ENCODE data around the gene NREP. TPM values are rescaled to one million over a fixed set of nuclear protein-coding genes. Genes with fewer than 3 reads are reported as not detected.

Gene NREP
- total RNA-seq: 536 TPM

GRCh38 chr5:111756581-111757354 lies at the start of gene NREP:
Gene NREP (minus strand): TSS chr5:111757194. CDS start chr5:111755772, 1,422 bp downstream.
- peak in 1 of 2 donors; percentile 21 for DNase-seq (ENCODE audit: low spot score in 2 of 2)
- no peak for FAIRE-seq

- DNase-seq (ENCODE audit: low spot score in 2 of 2) (no peak), FAIRE-seq (no peak)
Observed at GRCh38 chr5:111806753-111807152, 49.8 kb upstream of the NREP start.

GRCh38 chr5:111806156-111806555 lies 49.2 kb upstream of the NREP start:
- no peak for FAIRE-seq

GRCh38 chr5:111805071-111805470 lies 48.1 kb upstream of the NREP start:
- DNase-seq (ENCODE audit: low spot score in 2 of 2) (no peak), FAIRE-seq (no peak)

More at GRCh38 chr5:111806156-111806555, 49.2 kb upstream of the NREP start:
- no peak for DNase-seq (ENCODE audit: low spot score in 2 of 2)

GRCh38 chr5:111800351-111800750 lies 43.4 kb upstream of the NREP start:
- FAIRE-seq (no peak), DNase-seq (ENCODE audit: low spot score in 2 of 2) (no peak)

- FAIRE-seq (no peak), DNase-seq (ENCODE audit: low spot score in 2 of 2) (no peak)
Observed at GRCh38 chr5:111795142-111795541, 38.1 kb upstream of the NREP start.

GRCh38 chr5:111792471-111793058 lies 35.6 kb upstream of the NREP start:
- DNase-seq (ENCODE audit: low spot score in 2 of 2) (no peak), FAIRE-seq (no peak)

- FAIRE-seq (no peak), DNase-seq (ENCODE audit: low spot score in 2 of 2) (no peak)
Observed at GRCh38 chr5:111790295-111790694, 33.3 kb upstream of the NREP start.

GRCh38 chr5:111787006-111787405 lies 30.0 kb upstream of the NREP start:
- DNase-seq (ENCODE audit: low spot score in 2 of 2) (no peak), FAIRE-seq (no peak)

GRCh38 chr5:111784491-111785181 lies 27.6 kb upstream of the NREP start:
- FAIRE-seq (no peak), DNase-seq (ENCODE audit: low spot score in 2 of 2) (no peak)

- DNase-seq (ENCODE audit: low spot score in 2 of 2): no peak
- FAIRE-seq: no peak
Observed at GRCh38 chr5:111783537-111783936, 26.5 kb upstream of the NREP start.

- FAIRE-seq: no peak
- DNase-seq (ENCODE audit: low spot score in 2 of 2): no peak
Observed at GRCh38 chr5:111782216-111782615, 25.2 kb upstream of the NREP start.

- FAIRE-seq: no peak
- DNase-seq (ENCODE audit: low spot score in 2 of 2): no peak
Observed at GRCh38 chr5:111781200-111781599, 24.2 kb upstream of the NREP start.

- DNase-seq (ENCODE audit: low spot score in 2 of 2): no peak
Observed at GRCh38 chr5:111779922-111780292, 22.9 kb upstream of the NREP start.

GRCh38 chr5:111779260-111779921 lies 22.4 kb upstream of the NREP start:
- no peak for FAIRE-seq
- DNase-seq (ENCODE audit: low spot score in 2 of 2): no peak

More at GRCh38 chr5:111779922-111780292, 22.9 kb upstream of the NREP start:
- FAIRE-seq: no peak

GRCh38 chr5:111776913-111777781 lies 20.2 kb upstream of the NREP start:
- no peak for DNase-seq (ENCODE audit: low spot score in 2 of 2)
- FAIRE-seq: no peak

GRCh38 chr5:111775224-111775623 lies 18.2 kb upstream of the NREP start:
- DNase-seq (ENCODE audit: low spot score in 2 of 2) (no peak), FAIRE-seq (no peak)

GRCh38 chr5:111774525-111774924 lies 17.5 kb upstream of the NREP start:
- no peak for FAIRE-seq
- DNase-seq (ENCODE audit: low spot score in 2 of 2): no peak

- FAIRE-seq (no peak), DNase-seq (ENCODE audit: low spot score in 2 of 2) (no peak)
Observed at GRCh38 chr5:111772456-111773122, 15.6 kb upstream of the NREP start.
